Fibroblast of upper back skin (primary cell): Measurements from ENCODE around the gene ZKSCAN2.

Experiments
- DNase-seq: peaks from one replicate; pipeline ENCODE4 v3.0.0-alpha.2; 2013

The ZKSCAN2 gene

DNA sequence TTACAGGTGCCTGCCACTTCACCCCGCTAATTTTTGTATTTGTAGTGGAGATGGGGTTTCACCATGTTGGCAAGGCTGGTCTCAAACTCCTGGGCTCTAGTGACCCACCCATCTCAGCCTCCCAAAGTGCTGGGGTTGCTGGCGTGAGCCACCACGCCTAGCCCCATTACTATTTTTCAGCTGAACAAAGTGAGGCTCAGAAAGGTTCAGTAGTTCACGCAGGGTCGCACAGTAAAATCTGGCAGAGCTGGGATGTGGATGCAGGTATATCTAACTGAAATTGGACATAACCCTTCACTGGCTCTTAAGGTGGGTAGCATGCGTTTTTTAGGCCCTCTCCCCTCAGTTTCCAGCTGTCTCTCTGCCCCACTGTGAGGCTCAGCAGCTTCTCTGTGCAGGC lies 33.7 kb downstream of the ZKSCAN2 start:
- DNase-seq = no peak

- DNase-seq = no peak
Observed at GRCh38 chr16:25222959-25223358, 34.7 kb downstream of the ZKSCAN2 start.

DNA sequence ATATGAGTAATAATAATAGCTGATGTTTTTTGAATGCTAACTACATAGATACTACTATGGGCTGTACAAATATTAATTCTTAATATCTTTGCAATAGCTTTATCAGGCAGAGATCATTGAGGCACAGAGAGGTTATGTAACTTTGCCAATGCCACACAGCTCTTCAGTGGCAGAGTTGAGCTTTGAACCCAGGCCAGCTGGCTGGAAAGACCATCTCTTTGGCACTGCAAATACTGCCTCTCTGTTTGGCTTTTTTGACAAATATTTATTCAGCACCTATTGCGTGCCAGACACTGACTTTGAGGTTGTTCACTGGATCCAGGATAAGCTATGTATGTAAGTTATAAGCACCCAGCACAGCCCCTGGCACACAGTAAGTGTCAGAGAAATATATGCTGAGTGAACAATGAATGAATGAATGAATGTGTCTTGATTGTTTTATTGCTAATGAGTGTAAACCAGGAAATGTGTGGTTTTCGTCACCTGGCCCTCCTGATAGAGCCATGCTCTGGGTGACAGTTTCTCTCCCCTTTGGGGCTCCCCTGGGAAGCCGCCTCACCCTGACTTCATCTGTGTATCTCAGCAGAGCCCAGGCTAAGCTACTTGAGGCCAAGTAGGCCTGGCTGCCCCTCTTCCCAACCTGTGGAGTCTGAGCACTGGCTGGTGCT lies 38.4 kb downstream of the ZKSCAN2 start:
- DNase-seq = no peak

GRCh38 chr16:25217921-25218320 lies 39.7 kb downstream of the ZKSCAN2 start:
- no peak for DNase-seq

DNA sequence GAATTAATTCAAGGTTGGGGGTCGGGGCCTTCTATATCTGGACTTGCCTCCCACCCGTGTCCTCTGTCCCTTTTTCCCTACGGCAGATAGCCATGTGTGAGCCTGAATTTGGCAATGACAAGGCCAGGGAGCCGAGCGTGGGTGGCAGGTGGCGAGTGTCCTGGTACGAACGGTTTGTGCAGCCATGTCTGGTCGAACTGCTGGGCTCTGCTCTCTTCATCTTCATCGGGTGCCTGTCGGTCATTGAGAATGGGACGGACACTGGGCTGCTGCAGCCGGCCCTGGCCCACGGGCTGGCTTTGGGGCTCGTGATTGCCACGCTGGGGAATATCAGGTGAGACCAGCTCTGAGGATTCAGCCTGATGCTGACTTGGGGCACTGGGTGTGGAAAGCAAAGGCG lies 40.5 kb downstream of the ZKSCAN2 start:
- DNase-seq = no peak

- no peak for DNase-seq
Observed at GRCh38 chr16:25213709-25214397, 43.8 kb downstream of the ZKSCAN2 start.

DNA sequence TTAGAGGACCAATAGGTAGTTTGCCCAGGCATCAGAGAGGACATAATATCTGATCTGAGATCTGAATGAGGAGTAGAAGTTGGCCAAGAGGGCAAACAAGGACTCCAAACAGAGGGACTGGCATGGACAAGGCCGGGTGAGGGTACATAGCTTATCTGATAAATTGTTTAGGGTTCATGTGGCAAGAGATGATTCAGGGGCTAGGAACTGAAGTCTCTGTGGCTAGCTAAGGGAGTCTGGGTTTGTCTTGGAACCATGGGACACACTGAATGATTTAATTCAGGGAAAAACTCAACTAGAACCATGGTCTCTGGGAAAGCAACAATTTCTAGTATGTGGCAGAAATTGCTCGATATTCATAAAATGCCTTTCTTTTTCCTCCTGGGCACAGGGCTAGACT lies 45.0 kb downstream of the ZKSCAN2 start:
- no peak for DNase-seq

GRCh38 chr16:25210758-25211157 lies 46.9 kb downstream of the ZKSCAN2 start:
- DNase-seq = peak; percentile 51

GRCh38 chr16:25199457-25199856 lies 58.2 kb downstream of the ZKSCAN2 start:
- no peak for DNase-seq

DNA sequence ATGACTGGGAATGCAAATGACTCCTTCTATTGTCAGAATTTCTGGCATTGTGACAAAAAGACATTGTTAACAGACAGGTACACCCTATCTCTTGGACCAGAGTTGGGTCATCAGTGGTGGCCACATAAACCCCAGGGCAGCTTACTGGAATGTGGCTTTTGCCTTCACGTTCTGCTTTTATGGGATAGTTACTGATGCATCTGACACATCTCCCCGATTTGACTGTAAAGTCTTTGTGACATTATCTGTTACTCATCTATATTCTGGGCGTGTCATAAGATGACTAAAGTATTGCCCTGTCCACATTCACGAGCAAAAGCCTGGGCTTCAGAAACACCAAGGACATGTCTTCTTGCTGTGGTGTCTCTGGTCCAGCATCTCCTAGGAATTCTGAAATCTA lies 59.6 kb downstream of the ZKSCAN2 start:
- DNase-seq = no peak

GRCh38 chr16:25194273-25194878 lies 63.3 kb downstream of the ZKSCAN2 start:
- no peak for DNase-seq

GRCh38 chr16:25192096-25192495 lies 65.5 kb downstream of the ZKSCAN2 start:
- DNase-seq = peak; percentile 52

DNA sequence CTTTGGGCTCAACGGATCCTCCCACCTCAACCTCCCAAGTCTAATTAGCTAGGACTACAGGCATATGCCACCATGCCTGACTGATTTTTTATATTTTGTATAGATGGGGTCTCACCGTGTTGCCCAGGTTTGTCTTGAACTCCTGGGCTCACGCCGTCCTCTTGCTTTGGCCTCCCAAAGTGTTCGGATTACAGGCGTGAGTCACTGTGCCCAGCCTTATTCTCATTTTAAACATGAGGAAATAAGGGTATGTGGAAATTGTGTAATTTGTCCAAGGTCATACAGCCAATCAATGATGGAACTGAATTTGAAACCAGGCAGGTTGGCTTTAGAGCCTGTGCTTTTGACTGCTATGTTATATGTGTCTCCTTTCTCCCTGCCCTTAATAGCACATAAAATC lies 68.3 kb downstream of the ZKSCAN2 start:
- DNase-seq = no peak

- DNase-seq = no peak
Observed at GRCh38 chr16:25187491-25187795, 70.2 kb downstream of the ZKSCAN2 start.
